ENCODE measurements around the gene FIG4. TPM values are rescaled to one million over a fixed set of nuclear protein-coding genes. Genes with fewer than 3 reads are reported as not detected.

Gene FIG4
- total RNA-seq, 1 experiment from 2014 or later, result 15.7 TPM

DNA sequence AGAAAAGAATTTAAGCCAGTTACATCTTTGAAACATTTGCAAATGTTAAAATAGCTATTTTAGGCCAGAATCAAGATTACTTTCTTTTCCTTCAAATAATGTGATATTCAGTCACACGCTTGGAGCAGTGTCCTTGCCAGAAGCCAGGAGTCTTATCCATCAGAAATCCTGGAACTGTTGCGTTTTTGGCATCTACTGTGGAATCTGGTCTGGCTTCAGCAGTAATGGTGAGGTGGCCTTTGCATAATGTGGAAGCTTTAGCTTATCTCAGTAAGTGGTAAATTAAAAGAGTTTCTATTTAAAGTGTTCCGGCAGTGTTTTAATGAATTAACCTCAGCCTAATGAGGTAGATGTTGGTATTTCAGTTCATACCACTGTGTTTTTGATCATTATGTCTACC, 97.6 kb downstream of the FIG4 start:
- Histone ChIP-seq H2AFZ (ENCODE audit: low read depth, low read length, poor library complexity, severe bottlenecking) (no peak overlapping the region), H3K36me3 (ENCODE audit: control insufficient read depth in 1 of 2, insufficient read depth in 2 of 2, low read length in 2 of 2) (no peaks in the 10 kb centered on the region), H3K4me3 (replicated peaks in 1 of 2; ENCODE audit: low read depth in 1 of 2, low read length in 2 of 2) (no peak overlapping the region), H4K20me1 (ENCODE audit: insufficient read depth) (no peaks in the 10 kb centered on the region), H3K9me2 (ENCODE audit: insufficient read depth) (no peaks in the 10 kb centered on the region), H3K9me3 (ENCODE audit: control insufficient read depth in 1 of 2, insufficient read depth in 1 of 2, low read depth in 1 of 2, low read length in 2 of 2) (no peaks in the 10 kb centered on the region), H3K4me2 (ENCODE audit: low read length) (no peak overlapping the region), H3K4me1 (ENCODE audit: control insufficient read depth in 1 of 2, insufficient read depth in 2 of 2, low read length in 2 of 2) (peaks cover 4 to 8% of the 10 kb centered on the region in 2 experiments; a peak in 3 of 4 replicates), H3K9ac (ENCODE audit: low read length) (no peak overlapping the region), H3K79me2 (ENCODE audit: insufficient read depth, low read length) (no peaks in the 10 kb centered on the region), H3K27me3 (ENCODE audit: insufficient read depth, low read length) (no peaks in the 10 kb centered on the region), H3K27ac (ENCODE audit: low read depth, low read length) (no peak overlapping the region)
- ChIA-PET CTCF (interaction anchor here (0.7 kb wide), 1 partner anchor 17 kb away, joined by 3 read pairs; no protein-coding TSS in a partner anchor), POLR2A (no interaction called here), RAD21 (ENCODE audit: low non-redundant PET in 1 of 2, low total read pairs in 2 of 2, uncharacterized antibody in 2 of 2, unreplicated experiment in 2 of 2) (no interaction called here)
- ATAC-seq, result no peak
- TF ChIP-seq ZNF274 (IDR thresholded peaks at IDR 0.05; ENCODE audit: low read depth, low read length) (no peak), CBX3 (IDR thresholded peaks at IDR 0.05; ENCODE audit: low read depth) (no peak), YY1 (IDR thresholded peaks at IDR 0.05; ENCODE audit: extremely low read depth, insufficient replicate concordance, low read depth, low read length) (no peak), CEBPB (IDR thresholded peaks at IDR 0.05; ENCODE audit: low read depth) (no peak), FOSL1 (IDR thresholded peaks at IDR 0.05; ENCODE audit: low read depth) (no peak), EZH2phosphoT487 (IDR thresholded peaks at IDR 0.05; ENCODE audit: borderline replicate concordance) (no peak), EZH2 (IDR thresholded peaks at IDR 0.05) (no peak), SIN3A (IDR thresholded peaks at IDR 0.05; ENCODE audit: low read depth) (no peak), EGR1 (IDR thresholded peaks at IDR 0.05; ENCODE audit: low read depth) (no peak), JUND (IDR thresholded peaks at IDR 0.05) (no peak), TCF7L2 (IDR thresholded peaks at IDR 0.05; ENCODE audit: borderline replicate concordance, extremely low read depth, insufficient read depth, insufficient read length) (no peak), CTCF (IDR thresholded peaks at IDR 0.05 in 2 of 3, conservative IDR thresholded peaks at IDR 0.05 in 1 of 3; ENCODE audit: borderline replicate concordance in 1 of 3, insufficient read depth in 1 of 3, low read depth in 2 of 3, low read length in 2 of 3) (no peak), POLR2A (IDR thresholded peaks at IDR 0.05; ENCODE audit: borderline replicate concordance, extremely low read depth, insufficient read depth, insufficient read length) (no peak), SRF (IDR thresholded peaks at IDR 0.05; ENCODE audit: low read depth) (no peak), RAD21 (IDR thresholded peaks at IDR 0.05; ENCODE audit: low read depth) (no peak), POLR2AphosphoS5 (IDR thresholded peaks at IDR 0.05; ENCODE audit: low read depth, low read length) (no peak)
- TF ChIP-seq, protein P1, sequence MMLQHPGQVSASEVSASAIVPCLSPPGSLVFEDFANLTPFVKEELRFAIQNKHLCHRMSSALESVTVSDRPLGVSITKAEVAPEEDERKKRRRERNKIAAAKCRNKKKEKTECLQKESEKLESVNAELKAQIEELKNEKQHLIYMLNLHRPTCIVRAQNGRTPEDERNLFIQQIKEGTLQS (IDR thresholded peaks at IDR 0.05), result no peak
- TF ChIP-seq, protein P2, sequence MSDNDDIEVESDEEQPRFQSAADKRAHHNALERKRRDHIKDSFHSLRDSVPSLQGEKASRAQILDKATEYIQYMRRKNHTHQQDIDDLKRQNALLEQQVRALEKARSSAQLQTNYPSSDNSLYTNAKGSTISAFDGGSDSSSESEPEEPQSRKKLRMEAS (IDR thresholded peaks at IDR 0.05), result no peak
- TF ChIP-seq, protein P3, sequence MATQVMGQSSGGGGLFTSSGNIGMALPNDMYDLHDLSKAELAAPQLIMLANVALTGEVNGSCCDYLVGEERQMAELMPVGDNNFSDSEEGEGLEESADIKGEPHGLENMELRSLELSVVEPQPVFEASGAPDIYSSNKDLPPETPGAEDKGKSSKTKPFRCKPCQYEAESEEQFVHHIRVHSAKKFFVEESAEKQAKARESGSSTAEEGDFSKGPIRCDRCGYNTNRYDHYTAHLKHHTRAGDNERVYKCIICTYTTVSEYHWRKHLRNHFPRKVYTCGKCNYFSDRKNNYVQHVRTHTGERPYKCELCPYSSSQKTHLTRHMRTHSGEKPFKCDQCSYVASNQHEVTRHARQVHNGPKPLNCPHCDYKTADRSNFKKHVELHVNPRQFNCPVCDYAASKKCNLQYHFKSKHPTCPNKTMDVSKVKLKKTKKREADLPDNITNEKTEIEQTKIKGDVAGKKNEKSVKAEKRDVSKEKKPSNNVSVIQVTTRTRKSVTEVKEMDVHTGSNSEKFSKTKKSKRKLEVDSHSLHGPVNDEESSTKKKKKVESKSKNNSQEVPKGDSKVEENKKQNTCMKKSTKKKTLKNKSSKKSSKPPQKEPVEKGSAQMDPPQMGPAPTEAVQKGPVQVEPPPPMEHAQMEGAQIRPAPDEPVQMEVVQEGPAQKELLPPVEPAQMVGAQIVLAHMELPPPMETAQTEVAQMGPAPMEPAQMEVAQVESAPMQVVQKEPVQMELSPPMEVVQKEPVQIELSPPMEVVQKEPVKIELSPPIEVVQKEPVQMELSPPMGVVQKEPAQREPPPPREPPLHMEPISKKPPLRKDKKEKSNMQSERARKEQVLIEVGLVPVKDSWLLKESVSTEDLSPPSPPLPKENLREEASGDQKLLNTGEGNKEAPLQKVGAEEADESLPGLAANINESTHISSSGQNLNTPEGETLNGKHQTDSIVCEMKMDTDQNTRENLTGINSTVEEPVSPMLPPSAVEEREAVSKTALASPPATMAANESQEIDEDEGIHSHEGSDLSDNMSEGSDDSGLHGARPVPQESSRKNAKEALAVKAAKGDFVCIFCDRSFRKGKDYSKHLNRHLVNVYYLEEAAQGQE (IDR thresholded peaks at IDR 0.05; ENCODE audit: low read depth), result no peak
- TF ChIP-seq, protein P4, sequence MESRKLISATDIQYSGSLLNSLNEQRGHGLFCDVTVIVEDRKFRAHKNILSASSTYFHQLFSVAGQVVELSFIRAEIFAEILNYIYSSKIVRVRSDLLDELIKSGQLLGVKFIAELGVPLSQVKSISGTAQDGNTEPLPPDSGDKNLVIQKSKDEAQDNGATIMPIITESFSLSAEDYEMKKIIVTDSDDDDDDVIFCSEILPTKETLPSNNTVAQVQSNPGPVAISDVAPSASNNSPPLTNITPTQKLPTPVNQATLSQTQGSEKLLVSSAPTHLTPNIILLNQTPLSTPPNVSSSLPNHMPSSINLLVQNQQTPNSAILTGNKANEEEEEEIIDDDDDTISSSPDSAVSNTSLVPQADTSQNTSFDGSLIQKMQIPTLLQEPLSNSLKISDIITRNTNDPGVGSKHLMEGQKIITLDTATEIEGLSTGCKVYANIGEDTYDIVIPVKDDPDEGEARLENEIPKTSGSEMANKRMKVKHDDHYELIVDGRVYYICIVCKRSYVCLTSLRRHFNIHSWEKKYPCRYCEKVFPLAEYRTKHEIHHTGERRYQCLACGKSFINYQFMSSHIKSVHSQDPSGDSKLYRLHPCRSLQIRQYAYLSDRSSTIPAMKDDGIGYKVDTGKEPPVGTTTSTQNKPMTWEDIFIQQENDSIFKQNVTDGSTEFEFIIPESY (IDR thresholded peaks at IDR 0.05; ENCODE audit: extremely low read depth, insufficient replicate concordance, low read length), result no peak
- no peak for DNase-seq (ENCODE audit: low read depth, low spot score)
- no TSS peak for BruUV-seq (replicated peaks)
- intact Hi-C loops (cut with micrococcal nuclease), result no loop called here

Data from HCT116 (cell line).